ENCODE results near the gene KRTAP5-3.
A peak's percentile ranks its signal among the peaks of the same experiment; 100 is the strongest.
"Not testable (repeated sequence)": the region's sequence is repeated elsewhere in the genome, so short reads cannot be mapped to it uniquely, and the experiment has no call there.

Gene KRTAP5-3

GRCh38 chr11:1619449-1619848, 11.2 kb upstream of the KRTAP5-3 start:
- DNase-seq (ENCODE audit: low read depth), result no peak

GRCh38 chr11:1618231-1618630, 10.0 kb upstream of the KRTAP5-3 start:
- DNase-seq (ENCODE audit: low read depth), result peak; percentile 66

GRCh38 chr11:1607901-1608300, 362 bp downstream of the KRTAP5-3 start:
- DNase-seq (ENCODE audit: low read depth), result not testable (repeated sequence)

- DNase-seq (ENCODE audit: low read depth), result not testable (repeated sequence)
Measured at GRCh38 chr11:1607156-1607845, 962 bp downstream of the KRTAP5-3 start.

GRCh38 chr11:1605923-1606322, 2.3 kb downstream of the KRTAP5-3 start:
- DNase-seq (ENCODE audit: low read depth), result not testable (repeated sequence)

GRCh38 chr11:1604711-1605110, 3.6 kb downstream of the KRTAP5-3 start:
- no peak for DNase-seq (ENCODE audit: low read depth)

- DNase-seq (ENCODE audit: low read depth), result no peak
Measured at GRCh38 chr11:1604181-1604580, 4.1 kb downstream of the KRTAP5-3 start.

- DNase-seq (ENCODE audit: low read depth), result no peak
Measured at GRCh38 chr11:1603629-1604028, 4.6 kb downstream of the KRTAP5-3 start.

- DNase-seq (ENCODE audit: low read depth), result not testable (repeated sequence)
Measured at GRCh38 chr11:1601663-1602062, 6.6 kb downstream of the KRTAP5-3 start.

GRCh38 chr11:1600626-1601025, 7.6 kb downstream of the KRTAP5-3 start:
- DNase-seq (ENCODE audit: low read depth), result no peak

GRCh38 chr11:1598816-1599215, 9.4 kb downstream of the KRTAP5-3 start:
- DNase-seq (ENCODE audit: low read depth), result no peak

- DNase-seq (ENCODE audit: low read depth), result not testable (repeated sequence)
Measured at GRCh38 chr11:1598406-1598805, 9.9 kb downstream of the KRTAP5-3 start.

GRCh38 chr11:1597994-1598380, 10.3 kb downstream of the KRTAP5-3 start, which contains the start of gene KRTAP5-2:
TSS of gene KRTAP5-2 (minus strand) at chr11:1598294. CDS start at chr11:1598250, 44 bp downstream.
- DNase-seq (ENCODE audit: low read depth), result no peak

GRCh38 chr11:1597331-1597993, 10.8 kb downstream of the KRTAP5-3 start:
- DNase-seq (ENCODE audit: low read depth), result no peak

GRCh38 chr11:1596576-1597121, 11.6 kb downstream of the KRTAP5-3 start:
- not testable (repeated sequence) for DNase-seq (ENCODE audit: low read depth)

GRCh38 chr11:1595994-1596575, 12.2 kb downstream of the KRTAP5-3 start:
- DNase-seq (ENCODE audit: low read depth), result not testable (repeated sequence)

GRCh38 chr11:1592628-1593027, 15.6 kb downstream of the KRTAP5-3 start:
- DNase-seq (ENCODE audit: low read depth), result no peak

GRCh38 chr11:1589996-1590395, 18.3 kb downstream of the KRTAP5-3 start:
- DNase-seq (ENCODE audit: low read depth), result no peak

- DNase-seq (ENCODE audit: low read depth), result not testable (repeated sequence)
Measured at GRCh38 chr11:1589191-1589963, 18.9 kb downstream of the KRTAP5-3 start.

- no peak for DNase-seq (ENCODE audit: low read depth)
Measured at GRCh38 chr11:1586699-1587098, 21.6 kb downstream of the KRTAP5-3 start.

GRCh38 chr11:1584661-1585370, 23.4 kb downstream of the KRTAP5-3 start, which contains the start of gene KRTAP5-1:
TSS of gene KRTAP5-1 (minus strand) at chr11:1585283. CDS start at chr11:1585249, 34 bp downstream.
- not testable (repeated sequence) for DNase-seq (ENCODE audit: low read depth)
